G401.6 (cell line): ENCODE results near the gene FKBP7.
A peak's percentile ranks its signal among the peaks of the same experiment; 100 is the strongest.
"Not testable (repeated sequence)": the region's sequence is repeated elsewhere in the genome, so short reads cannot be mapped to it uniquely, and the experiment has no call there.

Source experiments
- FAIRE-seq: peaks from 2 replicates; lab custom pipeline; 2012; peaks lifted over from hg19 to GRCh38; lab: Jason Lieb, UNC

Gene FKBP7

DNA sequence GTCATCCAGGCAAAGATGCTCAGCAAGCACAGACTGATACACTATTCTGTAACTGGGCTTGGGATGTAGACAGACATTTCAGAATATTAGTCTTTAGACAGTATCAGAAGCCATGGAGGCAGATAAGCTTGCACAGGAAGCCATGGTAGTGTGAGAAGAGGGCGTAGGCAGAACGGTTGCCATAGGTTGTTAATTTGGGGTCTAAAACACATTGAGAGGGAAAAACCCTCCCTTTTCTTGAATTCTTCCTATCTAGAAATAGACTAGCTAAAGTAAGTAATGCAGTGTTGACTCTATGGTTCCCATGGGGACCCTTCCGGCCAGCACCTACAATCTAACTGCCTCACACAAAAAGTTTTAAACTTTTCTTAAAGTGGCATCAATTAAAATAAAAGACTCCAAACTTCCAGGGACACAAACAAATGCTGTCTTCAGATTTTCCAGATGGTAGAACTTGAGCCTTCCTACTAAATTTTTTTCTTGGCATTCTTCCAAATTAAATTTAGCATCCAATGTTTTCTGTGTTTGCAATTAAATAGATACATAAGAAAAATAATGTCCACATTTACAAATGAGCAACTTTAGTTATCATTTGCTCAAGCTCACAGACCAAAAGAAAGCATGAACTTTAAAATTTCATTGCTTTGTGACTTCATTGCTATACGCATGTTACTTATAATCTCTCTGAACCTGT is 29.3 kb downstream of the FKBP7 start:
- no peak for FAIRE-seq

DNA sequence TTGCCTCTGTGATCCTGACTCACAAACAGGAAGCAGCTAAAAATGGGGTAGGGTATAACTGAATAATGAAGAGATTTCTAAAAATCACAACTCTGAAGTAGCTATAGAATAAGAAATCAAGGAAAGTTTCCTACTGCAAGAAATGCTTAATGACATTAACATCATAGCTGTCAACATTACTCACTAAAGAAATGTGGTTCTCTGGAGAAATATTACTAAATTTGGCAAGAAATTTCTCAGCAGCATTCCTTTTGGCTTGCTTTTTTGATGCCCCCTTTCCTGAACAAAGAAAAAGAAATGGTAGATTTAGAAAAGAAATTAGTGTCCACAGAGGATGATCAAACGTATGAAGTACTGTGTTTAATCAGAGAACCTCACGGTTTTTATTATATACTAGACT is 37.0 kb downstream of the FKBP7 start:
- FAIRE-seq, result no peak

DNA sequence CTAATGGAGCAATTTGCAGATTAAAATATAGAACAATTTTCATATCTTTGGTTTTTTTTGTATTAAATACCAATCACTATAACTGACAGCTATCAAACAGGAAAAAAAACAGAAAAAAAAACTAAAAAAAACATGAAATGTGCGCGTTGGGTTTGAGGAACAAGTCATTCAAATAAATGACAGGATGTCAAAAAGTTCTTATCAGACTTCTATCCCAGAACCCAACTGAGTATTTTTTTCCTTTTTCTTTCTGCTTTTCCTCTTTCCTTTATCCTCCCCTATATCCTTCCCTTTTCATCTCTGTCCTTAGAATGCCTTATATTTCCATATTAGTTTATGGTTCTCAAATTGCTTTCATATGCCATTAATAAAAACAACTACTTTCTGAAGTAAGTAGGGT is 41.7 kb downstream of the FKBP7 start:
- no peak for FAIRE-seq

DNA sequence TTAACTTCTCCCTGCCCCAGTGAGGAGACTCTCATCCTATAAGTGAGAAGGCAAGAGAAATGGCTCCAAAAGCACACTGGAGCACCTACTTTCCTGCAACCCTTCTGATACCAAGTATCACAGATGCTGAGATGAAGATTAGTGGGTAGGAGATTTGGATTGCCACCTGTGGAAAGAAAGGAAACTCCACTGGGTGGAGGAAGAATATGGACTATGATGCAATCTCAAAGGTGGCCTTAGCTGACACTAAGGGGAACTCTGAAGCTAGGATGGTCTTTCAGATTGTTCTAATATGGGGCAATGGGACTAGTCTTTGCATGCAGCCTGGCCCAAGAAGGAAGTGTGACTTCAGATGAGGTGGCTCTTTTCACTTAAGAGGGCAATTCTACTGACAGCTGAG is 49.1 kb downstream of the FKBP7 start:
- no peak for FAIRE-seq

DNA sequence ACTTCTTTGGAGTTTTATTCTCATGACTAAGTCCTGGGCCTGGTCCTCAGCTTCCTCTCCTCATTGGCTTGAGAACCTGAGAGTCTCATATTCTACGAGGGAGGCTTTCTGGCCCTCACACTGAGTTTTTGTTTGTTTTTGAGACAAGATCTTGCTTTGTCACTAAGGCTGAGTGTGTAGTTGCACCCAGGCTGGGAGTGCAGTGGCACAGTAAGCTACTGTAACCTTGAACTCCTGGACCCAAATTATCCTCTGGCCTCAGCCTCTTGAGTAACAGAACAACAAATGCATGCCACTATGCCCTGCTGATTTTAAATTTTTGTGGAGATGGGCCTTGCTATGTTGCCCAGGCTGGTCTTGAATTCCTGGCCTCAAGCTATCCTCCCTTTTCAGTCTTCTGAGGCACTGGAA is 50.0 kb downstream of the FKBP7 start:
- FAIRE-seq, result no peak

DNA sequence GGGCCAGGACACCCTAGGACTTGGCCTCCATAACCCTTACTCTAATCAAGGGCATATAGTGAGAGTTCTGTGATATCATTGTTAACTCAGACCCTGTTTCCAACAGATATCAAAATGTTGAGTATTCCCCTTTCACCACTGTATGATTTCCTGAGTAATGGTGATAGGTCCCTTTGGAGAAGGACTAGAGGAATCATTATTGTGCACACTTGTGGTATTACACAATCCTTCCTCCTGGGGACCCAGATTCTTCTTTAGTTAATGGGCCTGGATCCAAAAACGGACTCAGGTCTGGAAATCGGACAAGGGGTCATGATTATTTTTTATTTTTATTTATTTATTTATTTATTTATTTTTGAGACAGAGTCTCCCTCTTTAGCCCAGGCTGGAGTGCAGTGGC is 50.9 kb downstream of the FKBP7 start:
- FAIRE-seq, result no peak

DNA sequence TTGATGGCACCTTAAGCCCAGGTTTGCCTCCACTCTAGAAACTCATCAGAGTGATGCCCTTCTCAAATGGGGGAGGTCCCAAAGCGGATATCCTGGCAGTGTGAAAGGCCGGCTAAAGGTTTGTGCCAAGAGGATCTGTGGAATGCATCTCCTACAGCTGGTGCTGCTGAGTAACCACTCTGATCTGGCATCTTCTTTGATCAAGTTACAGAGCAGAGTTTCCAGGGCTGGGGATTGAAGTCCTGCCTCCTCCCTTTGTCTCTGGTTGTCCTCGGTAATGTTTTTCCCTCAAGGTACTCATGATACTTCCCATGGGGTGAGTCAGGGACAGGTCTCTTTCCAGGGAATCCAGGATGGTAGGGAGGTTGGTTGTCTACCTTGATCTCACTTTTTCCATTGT is 52.0 kb downstream of the FKBP7 start:
- no peak for FAIRE-seq

DNA sequence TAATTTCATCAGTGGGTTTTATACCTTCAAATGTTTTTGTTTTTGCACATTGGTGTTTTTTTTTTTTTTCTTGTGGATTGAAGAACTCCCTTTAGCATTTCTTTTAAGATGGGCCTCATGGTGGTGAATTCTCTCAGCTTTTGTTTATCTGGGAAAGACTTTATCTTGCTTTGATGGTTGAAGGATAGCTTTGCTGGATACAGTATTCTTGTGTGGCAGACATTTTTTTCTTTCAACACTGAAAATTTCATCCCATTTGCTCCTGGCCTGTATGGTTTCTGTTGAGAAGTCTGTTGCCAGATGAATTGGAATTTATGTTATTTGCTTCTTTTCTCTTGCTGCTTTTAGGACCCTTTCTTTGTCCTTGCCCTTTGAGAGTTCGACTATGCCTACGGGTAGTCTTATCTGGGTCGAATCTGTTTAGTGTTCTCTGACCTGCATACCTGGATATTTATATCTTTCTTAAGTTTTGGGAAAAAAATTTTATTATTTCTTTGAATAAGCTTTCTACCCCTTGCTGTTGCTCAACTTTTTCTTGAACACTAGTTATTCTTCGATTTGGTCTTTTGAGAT is 53.1 kb downstream of the FKBP7 start:
- no peak for FAIRE-seq

DNA sequence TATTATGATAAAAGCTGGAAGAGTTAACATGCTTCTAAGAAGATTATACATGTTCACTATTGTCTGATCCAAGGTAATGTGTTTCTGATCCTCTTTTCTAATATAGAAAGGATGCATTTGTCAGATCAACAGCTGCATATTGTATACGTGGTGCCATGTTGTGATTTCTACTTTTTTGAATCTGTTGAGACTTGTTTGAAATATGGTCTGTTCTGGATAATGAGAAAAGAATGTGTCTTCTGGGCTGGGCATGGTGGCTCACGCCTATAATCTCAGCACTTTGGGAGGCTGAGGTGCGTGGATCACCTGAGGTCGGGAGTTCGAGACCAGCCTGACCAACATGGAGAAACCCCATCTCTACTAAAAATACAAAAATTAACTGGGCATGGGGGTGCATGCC is 54.7 kb downstream of the FKBP7 start:
- not testable (repeated sequence) for FAIRE-seq

DNA sequence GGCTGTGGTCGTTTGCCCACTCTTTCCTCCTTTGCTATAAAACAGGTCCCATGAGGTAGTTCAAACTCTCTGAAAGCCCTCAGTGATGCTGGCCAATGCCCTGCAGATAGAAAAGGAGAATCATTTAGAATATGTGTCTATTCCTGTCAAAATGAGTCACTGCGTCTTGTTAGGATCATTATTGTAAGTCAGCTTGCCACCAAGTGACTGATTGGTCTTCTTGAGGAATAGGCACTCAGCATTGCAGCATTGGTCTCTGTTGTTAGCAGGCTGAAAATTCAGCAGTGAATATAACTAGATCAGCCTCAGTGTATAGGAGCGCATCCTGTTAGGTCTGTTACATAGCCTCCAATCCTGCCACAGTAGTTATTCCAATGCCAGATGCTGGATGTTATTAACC is 56.3 kb downstream of the FKBP7 start:
- no peak for FAIRE-seq

DNA sequence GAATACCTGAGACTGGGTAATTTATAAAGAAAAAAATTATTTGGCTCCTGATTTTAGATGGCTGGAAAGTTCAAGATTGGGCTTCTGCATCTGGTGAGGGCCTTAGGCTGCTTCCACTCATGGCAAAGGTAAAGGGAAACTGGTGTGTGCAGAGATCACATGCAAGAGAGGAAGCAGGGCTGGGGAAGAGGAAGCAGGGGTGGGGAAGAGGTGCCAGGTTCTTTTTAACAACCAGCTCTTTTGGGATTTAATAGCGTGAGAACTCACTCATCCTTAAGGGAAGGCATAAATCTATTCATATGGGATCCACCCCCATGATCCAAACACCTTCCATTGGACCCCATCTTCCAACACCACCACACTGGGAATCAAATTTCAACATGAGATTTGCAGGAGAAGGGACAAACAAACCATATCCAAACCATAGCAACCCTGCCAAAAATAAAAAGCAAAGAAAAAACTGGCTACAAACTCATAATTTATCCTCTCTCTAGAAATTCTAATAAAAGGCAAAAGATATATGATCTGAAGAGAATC is 57.9 kb downstream of the FKBP7 start:
- FAIRE-seq, result no peak

DNA sequence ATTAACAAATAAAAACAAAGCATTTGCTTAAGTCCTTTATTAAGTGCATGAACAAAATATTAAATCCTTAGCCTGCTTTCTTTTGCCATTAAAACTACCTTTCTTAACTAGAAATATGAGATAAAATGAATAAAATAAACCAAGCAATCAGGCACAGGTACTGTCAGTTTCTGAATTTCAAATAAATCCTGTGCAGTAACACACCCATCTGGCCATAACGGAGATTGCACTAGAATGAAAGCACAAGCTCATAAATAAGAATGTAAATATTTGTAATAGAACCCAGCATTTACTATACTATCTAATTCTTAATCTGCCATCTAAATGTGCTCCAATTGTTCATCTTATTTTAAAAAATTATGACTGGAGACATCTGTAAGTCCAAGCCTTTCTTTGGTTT is 59.3 kb downstream of the FKBP7 start:
- FAIRE-seq, result no peak

DNA sequence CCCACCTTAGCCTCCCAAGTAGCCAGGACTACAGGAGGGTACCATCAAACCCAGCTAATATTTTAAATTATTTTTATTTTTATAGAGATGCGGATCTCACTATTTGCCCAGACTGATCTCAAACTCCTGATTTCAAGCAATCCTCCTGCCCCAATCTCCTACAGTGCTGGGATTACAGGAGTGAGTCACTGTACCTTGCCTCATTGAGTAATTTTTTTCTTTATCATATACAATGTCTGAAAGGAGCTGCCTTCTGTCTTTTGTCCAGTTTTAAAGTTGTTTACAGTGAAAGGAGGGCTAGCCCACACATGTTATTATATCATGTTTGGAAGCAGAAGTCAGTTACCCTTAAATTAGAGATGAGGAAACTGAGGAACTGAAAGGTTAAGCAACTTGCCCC is 60.0 kb downstream of the FKBP7 start:
- FAIRE-seq, result no peak

DNA sequence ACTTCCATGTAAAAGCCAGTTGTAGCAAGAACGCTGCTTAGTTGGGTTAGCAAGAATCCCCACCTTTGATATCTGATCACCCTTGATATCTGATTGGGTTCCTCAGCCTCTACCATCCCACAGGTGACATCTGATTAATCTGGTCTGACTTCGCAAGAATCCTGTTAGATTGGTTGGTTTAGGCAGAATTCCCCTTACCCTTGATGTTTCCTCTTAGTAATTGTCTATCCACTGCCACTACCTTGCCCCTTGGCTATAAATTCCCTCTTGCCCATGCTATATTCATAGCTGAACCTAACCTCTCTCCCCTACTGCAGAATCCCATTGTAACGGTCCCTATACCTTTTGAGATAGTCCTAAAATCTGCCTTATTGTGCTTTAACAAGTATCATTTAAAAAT is 60.5 kb downstream of the FKBP7 start:
- FAIRE-seq, result no peak

DNA sequence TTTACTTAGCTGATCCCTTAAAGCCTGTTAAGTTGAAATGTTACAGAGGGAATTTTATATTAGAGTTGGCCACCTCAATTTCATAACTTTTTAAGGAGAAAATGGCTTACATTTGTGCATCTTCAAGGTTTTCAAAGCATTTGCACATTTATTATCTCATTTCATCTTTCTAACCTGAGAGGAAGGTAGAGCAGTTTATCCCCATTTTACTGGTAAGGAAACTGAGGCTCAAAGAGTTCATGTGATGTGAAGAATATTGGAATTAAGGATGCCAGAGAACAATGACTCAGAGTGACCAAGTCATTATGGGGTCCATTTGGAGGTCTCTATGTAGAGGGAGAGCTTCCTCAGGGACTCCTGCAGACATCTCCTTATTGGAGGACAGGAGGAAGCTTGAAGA is 62.4 kb downstream of the FKBP7 start:
- no peak for FAIRE-seq

DNA sequence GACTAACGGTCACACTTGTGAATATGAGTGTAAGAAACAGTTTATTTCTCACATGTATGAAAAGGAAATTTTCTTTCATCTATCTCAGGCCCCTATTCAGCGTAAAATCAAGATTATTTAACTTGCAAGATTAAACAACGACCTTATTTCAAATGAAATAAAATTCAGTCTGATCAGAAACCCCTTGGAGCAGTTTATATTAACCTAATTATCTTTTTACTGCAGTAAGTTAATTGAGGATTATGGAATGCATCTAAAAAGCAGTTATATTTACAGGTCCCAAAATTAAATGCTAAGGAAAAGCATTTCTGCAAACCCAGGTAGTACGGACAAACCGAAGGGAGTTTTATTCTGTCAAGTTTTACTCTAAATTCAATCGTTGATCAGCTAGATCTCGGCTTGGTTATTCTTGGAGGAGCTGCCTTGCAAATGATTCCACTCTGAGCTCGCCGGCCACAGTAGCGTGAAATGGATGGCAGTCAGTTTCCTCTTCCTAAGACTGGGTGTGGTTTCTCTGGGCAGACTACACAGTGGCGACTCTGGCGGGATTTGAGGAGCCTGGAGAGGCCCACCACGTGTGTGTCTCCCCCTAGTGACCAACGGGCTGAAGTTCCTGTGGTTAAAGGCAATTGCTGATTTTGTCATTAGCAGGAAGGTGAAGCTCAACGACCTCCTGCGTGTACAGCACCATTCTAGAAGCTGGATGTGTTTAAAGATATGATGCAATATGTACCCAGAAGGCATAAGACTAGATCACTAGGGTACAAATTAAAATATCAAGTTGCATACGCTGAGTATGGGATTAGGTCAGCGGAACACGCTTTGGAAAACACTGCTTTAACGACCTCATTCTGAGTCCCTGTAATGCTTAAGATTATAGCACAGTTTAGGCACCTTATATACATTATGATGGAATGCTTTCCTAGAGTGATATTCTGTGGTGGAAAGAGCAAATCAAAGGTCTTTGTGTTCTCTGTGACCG is 63.8 kb downstream of the FKBP7 start:
- peak; percentile 94 for FAIRE-seq
